GM21447 (cell line): ENCODE measurements around the gene SECISBP2L.

Experiments used
- ATAC-seq: cut with Tn5 transposase; IDR thresholded peaks from one replicate; pipeline ENCODE4 v1.9.1; 2021; ENCODE audit not compliant: unreplicated experiment

SECISBP2L gene

GRCh38 chr15:48966595-48967301 lies 79.5 kb downstream of the SECISBP2L start:
- ATAC-seq = peak; percentile 77

DNA sequence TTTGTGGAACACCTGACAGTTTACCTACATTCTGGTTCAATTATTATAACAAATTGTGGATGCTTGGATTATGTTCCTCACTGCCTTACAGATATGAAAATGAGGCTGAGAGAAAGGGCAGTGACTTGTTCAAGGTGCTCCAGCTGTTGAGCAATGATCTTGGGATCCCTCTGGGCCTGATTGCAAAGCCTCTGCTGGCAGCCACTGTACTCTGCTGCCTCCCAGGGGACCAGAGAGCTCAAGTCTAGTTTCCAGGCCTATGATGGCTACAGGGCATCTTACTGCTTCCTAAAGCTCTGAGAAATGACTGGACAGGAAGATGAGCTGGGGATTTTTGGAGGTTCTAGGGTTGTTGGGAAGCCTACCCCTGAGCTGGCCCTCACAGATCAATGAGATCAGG lies 80.3 kb downstream of the SECISBP2L start:
- ATAC-seq = peak; percentile 74

GRCh38 chr15:48964898-48965297 lies 81.3 kb downstream of the SECISBP2L start:
- no peak for ATAC-seq

DNA sequence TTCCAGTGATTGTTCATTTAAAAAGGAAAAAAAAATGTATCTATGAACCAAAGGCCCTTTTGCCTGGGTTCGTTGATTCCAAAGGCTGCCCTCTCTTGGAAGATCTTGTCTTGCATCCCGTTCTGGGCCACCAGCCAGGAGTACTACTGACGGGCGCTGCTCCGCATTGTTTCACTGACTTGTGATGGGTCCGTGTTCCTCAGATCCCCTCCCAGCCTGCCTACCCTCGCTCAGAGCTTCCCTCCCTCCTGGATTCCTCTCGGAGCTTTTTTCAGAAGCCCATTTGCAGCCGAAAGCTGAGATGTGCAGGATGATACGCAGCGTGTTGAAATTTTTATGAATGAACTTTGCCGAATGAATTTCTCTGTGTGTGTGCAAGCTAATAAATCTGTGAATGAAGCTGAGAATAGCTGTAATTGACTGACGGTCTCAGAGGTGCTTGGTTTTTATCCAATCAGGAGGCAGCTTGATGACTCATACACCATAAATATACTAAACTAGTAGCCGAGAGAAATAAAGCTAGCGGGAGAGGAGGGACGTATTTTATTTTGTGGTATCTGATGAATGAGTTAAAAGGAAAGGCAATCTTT lies 82.6 kb downstream of the SECISBP2L start, which contains the start of gene SHC4:
Gene SHC4 (minus strand): TSS at position 396 of the 590 bp plus-strand sequence. CDS start 904 bp downstream, outside the sequence.
- ATAC-seq = no peak

DNA sequence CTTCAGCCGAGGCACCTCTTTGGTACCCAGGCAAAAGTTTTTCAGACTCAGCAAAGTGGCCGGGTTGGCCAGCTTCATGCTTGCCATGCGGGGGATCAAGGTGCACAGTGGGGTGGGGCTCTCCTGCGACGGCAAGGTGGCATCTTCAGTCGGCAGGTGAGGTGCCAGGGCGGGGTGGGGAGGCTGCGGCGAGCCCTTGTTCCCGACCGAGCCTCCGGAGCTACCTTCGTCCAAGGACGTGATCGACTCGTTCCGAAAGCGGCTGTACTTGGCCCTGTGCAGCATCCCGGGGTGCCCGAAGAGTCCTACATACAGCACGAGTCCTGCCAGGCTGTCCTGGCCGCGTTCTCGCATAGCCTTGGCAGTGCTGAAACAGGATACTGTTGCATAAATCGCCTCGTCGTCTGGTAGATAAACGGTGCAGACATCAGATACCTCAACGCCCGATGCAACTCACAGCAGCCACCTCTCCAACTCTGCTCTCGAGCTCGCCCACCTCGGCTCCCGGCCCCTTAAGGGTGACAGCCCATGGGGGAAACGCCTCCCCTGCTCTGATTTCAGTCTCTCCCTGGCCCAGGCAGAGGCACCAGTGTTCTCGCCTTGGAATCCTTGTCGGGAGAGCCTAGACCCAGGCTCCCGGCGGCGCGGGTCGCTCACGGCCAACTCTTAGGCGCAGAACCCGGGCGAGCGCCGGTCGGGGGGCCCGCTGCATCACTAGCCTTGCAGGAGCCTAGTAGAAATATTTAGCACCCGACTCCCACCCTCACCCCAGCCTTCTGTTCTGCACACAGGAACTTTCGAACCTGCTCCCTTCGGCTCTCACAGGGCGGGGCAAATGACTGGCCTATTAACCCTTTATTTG lies 83.4 kb downstream of the SECISBP2L start:
- ATAC-seq = no peak

GRCh38 chr15:48955967-48956366 lies 90.3 kb downstream of the SECISBP2L start:
- no peak for ATAC-seq

- ATAC-seq = no peak
Observed at GRCh38 chr15:48955370-48955769, 90.9 kb downstream of the SECISBP2L start.

GRCh38 chr15:48954538-48954937 lies 91.7 kb downstream of the SECISBP2L start:
- ATAC-seq = no peak

- no peak for ATAC-seq
Observed at GRCh38 chr15:48946840-48947187, 99.4 kb downstream of the SECISBP2L start.

GRCh38 chr15:48946074-48946839 lies 100.0 kb downstream of the SECISBP2L start:
- ATAC-seq = no peak

GRCh38 chr15:48945386-48945785 lies 100.9 kb downstream of the SECISBP2L start:
- no peak for ATAC-seq

DNA sequence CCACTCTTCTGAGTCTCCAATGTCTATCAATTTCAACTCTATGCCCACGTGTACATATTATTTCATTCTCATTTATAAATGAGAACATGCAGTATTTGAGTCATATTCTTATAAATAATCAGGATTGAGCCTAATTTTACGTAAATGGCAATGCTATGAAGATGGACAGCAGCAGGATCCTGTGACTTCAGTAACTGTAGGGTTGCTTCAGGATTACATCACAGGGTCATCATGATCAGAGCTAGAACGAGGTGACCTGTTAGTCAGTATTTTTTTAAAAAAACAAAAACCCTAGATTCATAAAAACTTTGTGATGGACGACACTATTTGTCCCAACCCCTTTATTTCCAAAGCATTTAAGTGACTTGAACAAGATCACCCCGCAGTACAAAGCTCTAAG lies 104.3 kb downstream of the SECISBP2L start:
- ATAC-seq = no peak

DNA sequence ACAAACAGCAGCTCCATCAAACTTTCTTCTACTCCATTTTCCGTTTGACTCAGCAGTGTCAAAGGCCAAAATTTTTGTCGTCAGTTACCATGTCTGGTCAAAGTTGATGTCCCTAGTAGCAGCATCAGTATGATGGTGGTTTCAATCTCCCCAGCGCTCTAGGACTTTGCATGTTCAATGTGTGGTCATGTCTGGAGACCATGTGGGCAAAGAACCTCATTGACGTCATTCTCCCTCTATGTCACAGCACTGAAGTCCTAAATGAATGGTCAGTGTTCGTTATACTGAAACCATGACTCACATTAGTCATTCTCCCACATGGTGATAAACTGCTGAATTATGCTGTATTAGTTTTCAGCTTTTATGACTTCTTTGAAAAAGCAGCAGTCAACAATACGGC lies 105.7 kb downstream of the SECISBP2L start:
- peak; percentile 79 for ATAC-seq

DNA sequence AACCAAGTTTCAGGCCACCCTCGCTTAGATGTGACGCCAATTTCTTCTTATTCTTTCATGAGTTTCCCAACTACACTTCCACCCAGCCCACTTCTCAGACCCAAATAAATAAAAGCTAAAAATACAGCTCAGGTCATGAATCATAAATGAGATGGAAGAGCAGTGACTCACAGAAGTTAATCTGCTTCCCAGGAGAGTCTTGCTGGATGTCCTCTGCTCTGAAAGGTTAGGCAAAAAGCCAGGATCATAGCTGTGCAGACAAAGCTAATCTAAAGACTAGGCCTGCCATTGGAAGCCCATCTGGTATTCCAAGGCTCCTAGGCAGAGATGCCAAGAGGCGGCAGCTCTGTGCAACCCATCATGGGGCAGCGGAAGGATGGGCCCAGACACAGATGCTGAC lies 106.6 kb downstream of the SECISBP2L start:
- ATAC-seq = no peak
